Activated T-helper 2 cell treated with anti-CD3 and anti-CD28 coated beads, Interferon-gamma antibody, Interleukin-2, Interleukin-4, amounts not matched to agents 10 μg/mL and 5 μg/mL and 100 μg/mL, durations not matched to agents 14 hours and 24 hours and 36 hours (primary cell): Measurements from ENCODE around the gene CEACAM4. TPM values are rescaled to one million over a fixed set of nuclear protein-coding genes. Genes with fewer than 3 reads are reported as not detected.
A peak's percentile ranks its signal among the peaks of the same experiment; 100 is the strongest.
"Not testable (repeated sequence)": the region's sequence is repeated elsewhere in the genome, so short reads cannot be mapped to it uniquely, and the experiment has no call there.

Experiments used
- DNase-seq: peaks from one replicate; pipeline ENCODE4 v3.0.0; 2021; ENCODE audit warnings: low spot score
- H3K27ac Mint-ChIP-seq: one replicate; pipeline ENCODE4 v1.8.0; 2021; ENCODE audit warnings: mixed read lengths
- H3K27me3 Mint-ChIP-seq: one replicate; pipeline ENCODE4 v1.8.0; 2021; ENCODE audit warnings: low read depth, mixed read lengths
- H3K36me3 Mint-ChIP-seq: one replicate; pipeline ENCODE4 v1.8.0; 2021; ENCODE audit warnings: low read depth, mixed read lengths
- H3K4me1 Mint-ChIP-seq: one replicate; pipeline ENCODE4 v1.8.0; 2021; ENCODE audit warnings: low read depth, mixed read lengths
- H3K4me3 Mint-ChIP-seq: one replicate; pipeline ENCODE4 v1.8.0; 2021; ENCODE audit warnings: low read depth, mild to moderate bottlenecking, moderate library complexity, mixed read lengths
- H3K9me3 Mint-ChIP-seq: one replicate; pipeline ENCODE4 v1.8.0; 2021; ENCODE audit warnings: mixed read lengths
- intact Hi-C: fragments of 100-400 bp; cut with micrococcal nuclease; formaldehyde crosslinking; loops from one replicate; pipeline ENCODE4 v1.15.1; 2023
- total RNA-seq: library from RNA; stranded (reverse); gene quantifications from 2 replicates; pipeline ENCODE4 v1.2.3, GENCODE V29; 2022

Gene CEACAM4
- total RNA-seq: not detected in 2 replicates

DNA sequence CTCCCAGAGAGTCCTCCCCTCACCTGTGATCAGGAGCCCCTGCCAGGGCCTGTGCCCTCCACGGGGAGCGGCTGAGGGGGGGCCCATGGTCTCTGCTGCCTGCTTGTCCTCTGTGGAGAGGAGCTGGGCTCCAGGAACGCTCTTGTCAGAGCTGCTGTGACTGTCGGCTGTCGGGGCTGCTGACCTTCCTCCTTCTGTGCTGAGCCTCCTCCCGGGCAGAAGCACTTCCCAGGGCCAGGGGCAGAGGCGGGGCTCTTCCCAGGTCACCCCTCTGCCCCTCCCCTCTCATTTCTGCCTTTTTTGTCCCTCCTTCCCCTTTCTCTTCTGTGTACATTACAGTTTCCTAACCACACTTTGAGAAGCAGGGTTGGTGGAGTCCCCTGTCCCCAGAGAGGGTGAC, at the start of gene CEACAM4:
Gene CEACAM4 (minus strand): TSS at position 198 of the 400 bp plus-strand sequence. CDS start 111 bp downstream, at position 87.
- Mint-ChIP-seq H3K27ac (no peak within 1 kb of the TSS), H3K4me1 (no peaks in the 10 kb centered on the region), H3K4me3 (no peak within 1 kb of the TSS), H3K27me3 (peaks cover 4% of the 10 kb centered on the region), H3K36me3 (no peaks in the 10 kb centered on the region), H3K9me3 (peaks cover 12% of the 10 kb centered on the region)
- no peak for DNase-seq
- intact Hi-C loops: no loop called here

DNA sequence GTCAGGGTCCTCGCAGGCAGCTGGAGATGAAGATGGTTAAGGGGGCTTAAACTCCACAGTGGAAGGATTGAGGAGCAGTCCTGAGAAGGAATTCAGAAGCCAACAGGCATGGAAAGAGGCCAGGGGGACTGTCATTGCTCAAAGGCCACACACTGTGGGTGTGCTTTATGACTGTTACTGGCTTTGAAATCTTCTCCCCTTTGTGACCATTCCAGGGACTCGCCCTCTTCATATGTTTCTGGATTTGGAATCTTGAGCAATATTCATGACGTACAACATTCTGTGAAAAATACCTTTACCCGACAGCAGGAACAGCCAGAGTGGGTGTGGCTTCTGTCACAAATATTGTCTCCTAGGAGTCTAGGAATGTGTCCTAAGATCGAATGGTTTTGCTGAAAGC, 44.6 kb upstream of the CEACAM4 start:
- H3K27me3 Mint-ChIP-seq: peaks cover 30% of the 10 kb centered on the region
- intact Hi-C loops: no loop called here

DNA sequence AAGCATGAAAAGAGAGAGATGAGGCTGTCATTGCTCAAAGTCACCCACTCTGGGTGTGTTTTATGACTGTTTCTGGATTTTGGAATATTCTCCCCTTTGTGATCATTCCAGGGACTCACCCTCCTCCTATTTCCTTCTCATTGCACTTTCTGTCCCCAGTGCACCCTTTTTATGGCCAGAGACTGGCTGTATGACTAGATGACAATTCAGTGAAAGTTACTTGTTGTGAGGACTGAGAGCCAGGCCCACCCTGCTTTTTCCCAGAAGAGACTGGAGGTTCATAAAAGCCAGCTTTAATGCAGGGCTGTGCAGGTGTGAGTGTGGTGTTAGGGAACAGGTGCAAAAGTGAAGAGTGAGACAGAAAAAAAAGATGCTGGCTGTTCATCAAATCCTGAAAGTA, 43.9 kb upstream of the CEACAM4 start:
- H3K27ac Mint-ChIP-seq: no peak overlapping the region
- peaks cover 26% of the 10 kb centered on the region for H3K27me3 Mint-ChIP-seq
- H3K4me1 Mint-ChIP-seq: no peaks in the 10 kb centered on the region
- peaks cover 14% of the 10 kb centered on the region for H3K9me3 Mint-ChIP-seq
- DNase-seq: no peak
- intact Hi-C loops: no loop called here
- H3K4me3 Mint-ChIP-seq: no peak overlapping the region
- no peaks in the 10 kb centered on the region for H3K36me3 Mint-ChIP-seq

More for the DNA sequence above, 44.6 kb upstream of the CEACAM4 start:
- no peak overlapping the region for H3K4me3 Mint-ChIP-seq
- no peaks in the 10 kb centered on the region for H3K4me1 Mint-ChIP-seq
- no peaks in the 10 kb centered on the region for H3K36me3 Mint-ChIP-seq
- H3K9me3 Mint-ChIP-seq: peaks cover 8% of the 10 kb centered on the region
- no peak overlapping the region for H3K27ac Mint-ChIP-seq
- DNase-seq: no peak

DNA sequence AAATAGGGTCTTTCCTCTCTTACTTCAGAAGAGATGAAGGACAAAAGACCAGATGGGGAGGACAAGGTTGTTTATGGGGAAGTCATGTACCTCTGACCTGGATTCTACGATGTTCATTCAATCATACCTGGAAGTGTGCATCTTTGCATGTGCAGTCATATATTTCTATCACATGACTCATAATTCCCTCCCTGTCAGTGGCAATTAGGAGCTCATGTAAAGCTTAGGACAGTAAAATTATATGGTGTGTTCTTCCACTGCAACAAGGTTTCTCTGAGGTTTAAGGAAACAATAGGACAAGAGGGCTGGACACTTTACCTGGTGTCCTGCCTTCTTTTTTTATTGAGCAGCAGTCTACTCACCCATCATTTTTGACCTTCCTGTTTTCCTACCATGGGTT, 41.4 kb upstream of the CEACAM4 start:
- Mint-ChIP-seq H3K9me3 (peaks cover 32% of the 10 kb centered on the region), H3K4me1 (no peaks in the 10 kb centered on the region), H3K27me3 (peaks cover 16% of the 10 kb centered on the region), H3K36me3 (no peaks in the 10 kb centered on the region), H3K27ac (no peak overlapping the region), H3K4me3 (no peak overlapping the region)
- DNase-seq: no peak
- intact Hi-C loops: no loop called here

DNA sequence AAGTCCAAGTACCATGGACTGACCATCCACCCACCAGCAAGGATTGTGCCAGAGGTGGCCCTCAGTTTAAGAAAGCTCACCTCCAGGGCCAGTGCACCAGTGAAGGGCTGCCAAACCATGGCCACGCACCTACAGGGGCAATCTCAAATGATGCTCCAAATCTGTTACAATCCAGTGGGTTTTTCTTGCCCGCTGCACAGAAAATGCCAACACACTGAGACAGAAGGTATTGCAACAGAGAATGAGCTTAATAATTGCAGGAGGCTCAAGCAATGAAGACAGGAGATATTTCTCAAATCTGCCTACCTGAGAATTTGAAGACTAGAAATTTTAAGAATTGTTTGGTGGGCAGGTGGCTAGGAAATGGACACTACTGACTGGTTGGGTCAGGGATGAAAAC, 39.2 kb upstream of the CEACAM4 start:
- intact Hi-C loops: no loop called here
- DNase-seq: no peak
- Mint-ChIP-seq H3K4me3 (no peak overlapping the region), H3K27me3 (peaks cover 6% of the 10 kb centered on the region), H3K27ac (no peak overlapping the region), H3K9me3 (peaks cover 32% of the 10 kb centered on the region), H3K36me3 (no peaks in the 10 kb centered on the region), H3K4me1 (no peaks in the 10 kb centered on the region)

DNA sequence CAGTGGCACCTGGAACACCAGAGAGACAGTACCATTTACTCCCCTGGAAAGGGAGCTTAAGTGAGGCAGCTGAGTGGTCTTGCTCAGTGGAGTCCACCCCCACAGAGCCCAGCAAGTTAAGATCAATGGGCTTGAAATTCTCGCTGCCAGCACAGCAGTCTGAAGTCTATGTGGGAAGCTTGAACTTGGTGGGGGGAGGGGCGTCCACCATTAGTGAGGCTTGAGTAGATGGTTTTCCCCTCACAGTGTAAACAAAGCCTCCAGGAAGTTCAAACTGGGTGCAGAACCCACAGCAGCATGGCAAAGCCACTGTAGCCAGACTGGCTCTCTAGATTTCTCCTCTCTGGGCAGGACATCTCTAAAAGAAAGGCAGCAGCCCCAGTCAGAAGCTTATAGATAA, 30.3 kb upstream of the CEACAM4 start:
- Mint-ChIP-seq H3K4me3 (no peak overlapping the region), H3K27me3 (peaks cover 41% of the 10 kb centered on the region), H3K27ac (no peak overlapping the region), H3K4me1 (no peaks in the 10 kb centered on the region), H3K9me3 (no peaks in the 10 kb centered on the region), H3K36me3 (no peaks in the 10 kb centered on the region)
- DNase-seq: no peak
- intact Hi-C loops: no loop called here

DNA sequence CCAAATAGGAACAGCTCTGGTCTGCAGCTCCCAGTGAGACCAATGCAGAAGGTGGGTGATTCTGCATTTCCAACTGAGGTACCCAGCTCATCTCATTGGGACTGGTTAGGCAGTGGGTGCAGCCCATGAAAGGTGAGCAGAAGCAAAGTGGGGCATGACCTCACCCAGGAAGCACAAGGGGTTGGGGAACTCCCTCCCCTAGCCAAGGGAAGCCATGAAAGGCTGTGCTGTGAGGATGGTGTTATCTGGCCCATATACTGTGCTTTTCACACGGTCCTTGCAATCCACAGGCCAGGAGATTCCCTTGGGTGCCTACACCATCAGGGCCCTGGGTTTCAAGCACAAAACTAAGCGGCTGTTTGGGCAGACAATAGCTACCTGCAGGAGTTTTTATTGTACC, 29.9 kb upstream of the CEACAM4 start:
- H3K4me3 Mint-ChIP-seq, H3K9me3 Mint-ChIP-seq, DNase-seq, H3K4me1 Mint-ChIP-seq, intact Hi-C loops, H3K36me3 Mint-ChIP-seq, H3K27ac Mint-ChIP-seq: not testable (repeated sequence)
- peaks cover 41% of the 10 kb centered on the region for H3K27me3 Mint-ChIP-seq

DNA sequence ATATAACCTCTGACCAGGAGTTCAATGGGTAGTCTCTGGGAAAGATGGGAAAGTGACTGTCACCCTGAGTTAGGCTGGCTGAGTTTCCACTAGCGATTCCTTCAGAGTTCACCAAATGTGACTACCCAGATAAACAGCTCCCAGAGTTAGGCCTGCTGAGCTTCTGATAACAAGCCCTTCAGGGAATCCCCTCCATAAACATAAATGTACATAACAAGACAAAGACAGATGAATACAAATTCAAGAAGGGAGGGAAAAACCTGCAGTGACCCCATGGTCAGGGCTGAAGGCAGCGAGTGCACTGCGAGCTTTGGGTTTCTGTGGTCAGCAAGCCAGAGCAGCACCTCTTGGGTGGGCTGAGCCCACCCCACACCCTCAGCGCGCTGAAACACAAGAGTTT, 25.4 kb upstream of the CEACAM4 start:
- intact Hi-C loops: no loop called here
- H3K27ac Mint-ChIP-seq: no peak overlapping the region
- H3K36me3 Mint-ChIP-seq: no peaks in the 10 kb centered on the region
- no peaks in the 10 kb centered on the region for H3K9me3 Mint-ChIP-seq
- no peak for DNase-seq
- H3K4me1 Mint-ChIP-seq: no peaks in the 10 kb centered on the region
- H3K27me3 Mint-ChIP-seq: peaks cover 22% of the 10 kb centered on the region
- H3K4me3 Mint-ChIP-seq: no peak overlapping the region

DNA sequence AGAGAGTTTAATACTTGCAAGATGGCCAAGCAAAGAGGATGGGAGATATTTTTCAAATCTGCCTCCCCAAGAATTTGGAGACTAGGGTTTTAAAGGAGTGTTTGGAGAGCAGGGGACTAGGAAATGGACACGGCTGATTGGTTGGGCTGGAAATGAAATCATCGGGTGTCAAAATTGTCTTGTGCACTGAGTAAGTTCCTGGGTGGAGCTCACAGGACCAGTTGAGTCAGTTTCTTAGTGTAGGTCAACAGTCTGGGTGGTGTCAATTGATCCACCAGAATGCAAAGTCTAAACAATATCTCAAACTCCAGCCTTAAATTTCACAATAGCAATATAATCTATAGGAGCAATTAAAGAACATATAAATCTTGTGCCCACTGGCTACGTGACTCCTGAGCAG, 23.0 kb upstream of the CEACAM4 start:
- intact Hi-C loops: no loop called here
- no peaks in the 10 kb centered on the region for H3K9me3 Mint-ChIP-seq
- DNase-seq: no peak
- no peaks in the 10 kb centered on the region for H3K4me1 Mint-ChIP-seq
- no peak overlapping the region for H3K4me3 Mint-ChIP-seq
- H3K27ac Mint-ChIP-seq: no peak overlapping the region
- H3K36me3 Mint-ChIP-seq: no peaks in the 10 kb centered on the region
- peaks cover 20% of the 10 kb centered on the region for H3K27me3 Mint-ChIP-seq

DNA sequence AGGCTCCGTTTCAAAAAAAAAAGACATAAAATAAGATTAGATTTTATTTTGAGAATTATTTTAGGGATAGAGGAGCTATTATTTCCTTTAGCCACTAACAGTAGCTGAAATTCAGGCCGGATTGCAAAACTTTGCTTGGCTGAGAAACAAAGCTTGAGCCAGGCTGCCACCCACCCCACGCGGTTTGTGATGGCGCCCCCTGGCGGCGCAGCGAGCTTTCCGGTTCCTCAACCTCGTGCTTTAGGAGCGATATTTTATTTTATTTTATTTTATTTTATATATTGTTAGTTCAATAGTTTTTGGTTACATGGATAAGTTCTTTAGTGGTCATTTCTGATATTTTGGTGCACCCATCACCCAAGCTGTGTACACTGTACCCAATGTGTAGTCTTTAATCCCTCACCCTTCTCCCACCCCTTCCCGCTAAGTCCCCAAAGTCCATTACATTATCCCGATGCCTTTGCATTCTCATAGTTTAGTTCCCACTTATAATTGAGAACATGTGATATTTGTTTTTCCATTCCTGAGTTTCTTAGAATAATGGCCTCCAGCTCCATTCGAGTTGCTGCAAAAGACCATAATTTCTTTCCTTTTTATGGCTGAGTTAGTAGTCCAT, 19.8 kb upstream of the CEACAM4 start:
- H3K4me1 Mint-ChIP-seq: no peaks in the 10 kb centered on the region
- H3K27ac Mint-ChIP-seq: no peak overlapping the region
- H3K4me3 Mint-ChIP-seq: no peak overlapping the region
- intact Hi-C loops: no loop called here
- H3K36me3 Mint-ChIP-seq: no peaks in the 10 kb centered on the region
- DNase-seq: no peak
- H3K27me3 Mint-ChIP-seq: peaks cover 15% of the 10 kb centered on the region
- no peaks in the 10 kb centered on the region for H3K9me3 Mint-ChIP-seq

DNA sequence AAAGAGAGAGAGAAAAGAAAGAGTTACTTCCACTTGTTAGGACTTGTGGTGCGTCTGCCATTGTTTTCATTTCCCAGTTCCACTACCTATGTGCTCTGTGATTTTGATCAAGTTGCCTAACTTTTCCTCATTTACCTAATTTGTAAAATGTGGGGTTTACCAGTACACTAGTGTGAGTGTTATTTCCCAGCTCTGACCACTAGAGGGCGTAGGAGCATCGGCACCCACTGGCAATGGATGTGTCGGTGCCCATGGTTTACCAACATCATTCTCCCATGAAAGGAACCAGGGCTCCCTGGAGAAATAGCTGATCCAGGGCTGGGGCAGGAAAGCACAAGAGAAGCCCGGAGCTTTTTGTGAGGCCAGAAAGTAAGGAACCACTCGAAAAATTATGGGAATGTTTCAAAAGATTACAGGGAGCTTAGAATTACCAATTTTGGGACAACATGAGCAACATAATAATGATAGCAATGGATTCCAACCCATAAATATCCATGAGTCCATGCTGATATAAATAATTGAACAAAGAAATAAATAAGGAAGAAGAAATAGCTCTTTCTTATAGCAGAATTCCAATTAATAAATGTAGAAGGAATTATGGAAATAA, 15.1 kb upstream of the CEACAM4 start:
- peak; percentile 47 for DNase-seq
- no peaks in the 10 kb centered on the region for H3K4me1 Mint-ChIP-seq
- H3K27me3 Mint-ChIP-seq: peaks cover 7% of the 10 kb centered on the region
- no peaks in the 10 kb centered on the region for H3K9me3 Mint-ChIP-seq
- no peak overlapping the region for H3K4me3 Mint-ChIP-seq
- H3K36me3 Mint-ChIP-seq: no peaks in the 10 kb centered on the region
- H3K27ac Mint-ChIP-seq: no peak overlapping the region
- intact Hi-C loops: loop anchor here (5.0 kb wide), 1 partner anchor 105 kb away; no protein-coding TSS in a partner anchor

DNA sequence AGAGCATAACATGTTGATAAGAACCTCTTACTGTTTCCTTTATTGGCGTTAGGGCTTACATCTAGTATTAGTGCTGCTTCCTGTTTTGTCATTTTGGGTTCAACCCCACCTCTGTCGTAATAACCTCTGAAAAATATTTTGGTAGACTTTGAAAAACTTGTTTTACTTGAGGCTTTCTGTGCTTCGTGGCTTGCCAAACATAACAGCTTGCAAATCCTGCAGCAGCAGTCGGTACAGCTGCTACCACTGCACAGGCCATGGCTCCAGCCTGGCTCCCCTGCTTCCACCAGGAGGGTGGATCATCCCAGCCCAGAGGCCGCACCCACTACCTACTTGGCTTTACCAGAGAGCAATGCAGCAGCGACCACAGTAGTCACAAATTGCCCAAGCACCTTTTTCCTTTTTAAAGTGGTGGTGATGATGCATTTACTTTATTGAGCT, 11.8 kb upstream of the CEACAM4 start:
- DNase-seq: no peak
- Mint-ChIP-seq H3K4me1 (no peaks in the 10 kb centered on the region), H3K4me3 (no peak overlapping the region), H3K9me3 (no peaks in the 10 kb centered on the region), H3K36me3 (no peaks in the 10 kb centered on the region), H3K27me3 (peaks cover 16% of the 10 kb centered on the region), H3K27ac (no peak overlapping the region)
- intact Hi-C loops: no loop called here

DNA sequence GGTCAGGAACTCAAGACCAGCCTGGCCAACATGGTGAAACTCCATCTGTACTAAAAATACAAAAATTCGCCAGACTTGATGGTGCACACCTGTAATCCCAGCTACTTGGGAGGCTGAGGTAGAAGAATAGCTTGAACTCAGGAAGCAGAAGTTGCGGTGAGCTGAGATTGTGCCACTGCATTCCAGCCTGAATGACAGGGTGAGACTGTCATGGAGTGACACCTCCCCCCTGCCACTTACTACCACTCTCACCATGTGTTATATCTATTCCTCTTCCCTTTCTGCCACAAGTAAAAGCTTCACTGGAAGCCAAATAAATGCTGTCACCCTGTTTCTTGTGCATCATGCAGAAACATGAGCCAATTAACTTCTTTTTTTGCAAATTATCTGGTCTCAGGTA, 10.6 kb upstream of the CEACAM4 start:
- H3K27me3 Mint-ChIP-seq: peaks cover 16% of the 10 kb centered on the region
- H3K36me3 Mint-ChIP-seq: no peaks in the 10 kb centered on the region
- H3K4me3 Mint-ChIP-seq: no peak overlapping the region
- DNase-seq: no peak
- H3K27ac Mint-ChIP-seq: no peak overlapping the region
- intact Hi-C loops: no loop called here
- H3K9me3 Mint-ChIP-seq: no peaks in the 10 kb centered on the region
- no peaks in the 10 kb centered on the region for H3K4me1 Mint-ChIP-seq
